CD4-positive, alpha-beta memory T cell (primary cell): ENCODE results near the gene PCLO. TPM values are rescaled to one million over a fixed set of nuclear protein-coding genes. Genes with fewer than 3 reads are reported as not detected.

Experiments
- CTCF ChIA-PET: fragments of 350-600 bp; sonication (Branson Sonifier 250); formaldehyde crosslinking; loops from one replicate; lab custom pipeline; 2021; ENCODE audit warnings: inconsistent platforms; ENCODE audit not compliant: partially characterized antibody; lab: Charles Lee
- POLR2A ChIA-PET: fragments of 350-600 bp; sonication (Branson Sonifier 250); formaldehyde crosslinking; loops from one replicate; lab custom pipeline; 2021; ENCODE audit not compliant: partially characterized antibody; lab: Charles Lee
- DNase-seq, 5 donors: peaks; one replicate each; pipeline versions ENCODE4 v3.0.0 to v3.0.0-alpha.2; 2020 to 2022; ENCODE audit warnings: mixed read lengths in 1 of 5
- H3K27ac ChIP-seq: one replicate; pipeline ENCODE4 v1.7.0; 2013; ENCODE audit warnings: low read depth, low read length
- H3K27me3 ChIP-seq: 2 replicates; pipeline ENCODE4 v1.7.0; 2013; ENCODE audit warnings: mild to moderate bottlenecking, low read length, moderate library complexity; ENCODE audit not compliant: insufficient read depth
- H3K36me3 ChIP-seq: 2 replicates; pipeline ENCODE4 v1.7.0; 2013; ENCODE audit warnings: mild to moderate bottlenecking, low read length, moderate library complexity; ENCODE audit not compliant: insufficient read depth
- H3K4me1 ChIP-seq: 2 replicates; pipeline ENCODE4 v1.7.0; 2013; ENCODE audit warnings: mild to moderate bottlenecking, low read length, moderate library complexity; ENCODE audit not compliant: insufficient read depth
- H3K4me3 ChIP-seq, 2 donors: one replicate each; pipeline ENCODE4 v1.7.0; 2013; ENCODE audit warnings: low read length in 2 of 2, mild to moderate bottlenecking in 1 of 2
- H3K9me3 ChIP-seq, 2 donors: one replicate each; pipeline ENCODE4 v1.7.0; 2013; ENCODE audit warnings: low read length in 2 of 2, control low read depth in 1 of 2; ENCODE audit not compliant: control insufficient read depth in 1 of 2
- H3K27ac Mint-ChIP-seq, 7 donors: one replicate each; pipeline ENCODE4 v1.8.0; 2020 to 2021; ENCODE audit warnings: mixed read lengths in 7 of 7, mild to moderate bottlenecking in 6 of 7, inconsistent platforms in 3 of 7, moderate library complexity in 3 of 7
- H3K27me3 Mint-ChIP-seq, 2 donors: one replicate each; pipeline ENCODE4 v1.8.0; 2020 to 2021; ENCODE audit warnings: mixed read lengths in 2 of 2
- H3K36me3 Mint-ChIP-seq, 2 donors: one replicate each; pipeline ENCODE4 v1.8.0; 2020 to 2021; ENCODE audit warnings: mixed read lengths in 2 of 2, inconsistent platforms in 1 of 2, mild to moderate bottlenecking in 1 of 2
- H3K4me1 Mint-ChIP-seq, 4 donors: one replicate each; pipeline ENCODE4 v1.8.0; 2020 to 2021; ENCODE audit warnings: mixed read lengths in 4 of 4, mild to moderate bottlenecking in 1 of 4
- H3K4me3 Mint-ChIP-seq, 8 donors: one replicate each; pipeline ENCODE4 v1.8.0; 2020 to 2021; ENCODE audit warnings: mixed read lengths in 8 of 8, mild to moderate bottlenecking in 7 of 8, moderate library complexity in 6 of 8, inconsistent platforms in 3 of 8
- H3K9me3 Mint-ChIP-seq, 8 donors: one replicate each; pipeline ENCODE4 v1.8.0; 2020 to 2021; ENCODE audit warnings: mixed read lengths in 8 of 8, mild to moderate bottlenecking in 5 of 8, inconsistent platforms in 3 of 8, moderate library complexity in 1 of 8
- intact Hi-C: fragments of 100-400 bp; cut with micrococcal nuclease; formaldehyde crosslinking; loops from one replicate; pipeline ENCODE4 v1.15.1; 2023
- polyA plus RNA-seq, 2 donors: library from polyadenylated mRNA; unstranded; fragments of 300-500 nt; fragmentation: Illumina TruSeq; gene quantifications; one replicate each; pipeline ENCODE4 v1.2.3, GENCODE V29; 2021
- total RNA-seq, 2 experiments: library from RNA; stranded (reverse); gene quantifications; one replicate each; pipeline ENCODE4 v1.2.3, GENCODE V29; 2021

The PCLO gene
- total and polyA plus RNA-seq, 4 experiments from 2014 or later = 0.03 TPM; not detected in 3

GRCh38 chr7:82808633-82809032 is 354.1 kb downstream of the PCLO start:
- H3K4me1 Mint-ChIP-seq = no peaks in the 10 kb centered on the region
- intact Hi-C loops = no loop called here
- H3K4me1 ChIP-seq = no peaks in the 10 kb centered on the region
- H3K27me3 ChIP-seq = no peaks in the 10 kb centered on the region
- H3K36me3 Mint-ChIP-seq = no peaks in the 10 kb centered on the region
- no peak for DNase-seq
- ChIA-PET POLR2A (no interaction called here), CTCF (no interaction called here)
- H3K27me3 Mint-ChIP-seq = no peaks in the 10 kb centered on the region
- H3K4me3 ChIP-seq = no peak overlapping the region
- peaks cover 0 to 6% (median 2%) of the 10 kb centered on the region in 8 donors for H3K9me3 Mint-ChIP-seq
- no peaks in the 10 kb centered on the region for H3K36me3 ChIP-seq
- no peak overlapping the region for H3K4me3 Mint-ChIP-seq
- H3K9me3 ChIP-seq = no peaks in the 10 kb centered on the region
- no peak overlapping the region for H3K27ac ChIP-seq
- no peak overlapping the region for H3K27ac Mint-ChIP-seq

GRCh38 chr7:82805527-82805960 is 357.1 kb downstream of the PCLO start:
- no peaks in the 10 kb centered on the region for H3K4me1 ChIP-seq
- ChIA-PET CTCF (no interaction called here), POLR2A (no interaction called here)
- H3K27me3 Mint-ChIP-seq = no peaks in the 10 kb centered on the region
- H3K27ac ChIP-seq = no peak overlapping the region
- H3K4me1 Mint-ChIP-seq = no peaks in the 10 kb centered on the region
- H3K36me3 ChIP-seq = no peaks in the 10 kb centered on the region
- H3K27me3 ChIP-seq = no peaks in the 10 kb centered on the region
- intact Hi-C loops = no loop called here
- H3K4me3 Mint-ChIP-seq = no peak overlapping the region
- no peak overlapping the region for H3K4me3 ChIP-seq
- no peaks in the 10 kb centered on the region for H3K9me3 ChIP-seq
- DNase-seq = no peak
- peaks cover 0 to 5% (median 3%) of the 10 kb centered on the region in 8 donors for H3K9me3 Mint-ChIP-seq
- H3K36me3 Mint-ChIP-seq = no peaks in the 10 kb centered on the region
- no peak overlapping the region for H3K27ac Mint-ChIP-seq

- H3K36me3 ChIP-seq = no peaks in the 10 kb centered on the region
- Mint-ChIP-seq H3K4me3 (no peak overlapping the region), H3K36me3 (no peaks in the 10 kb centered on the region), H3K4me1 (no peaks in the 10 kb centered on the region), H3K27ac (no peak overlapping the region), H3K27me3 (no peaks in the 10 kb centered on the region), H3K9me3 (peaks cover 0 to 11% (median 5%) of the 10 kb centered on the region in 8 donors)
- H3K9me3 ChIP-seq = peaks cover 0 to 4% of the 10 kb centered on the region in 2 donors
- H3K4me1 ChIP-seq = no peaks in the 10 kb centered on the region
- intact Hi-C loops = no loop called here
- H3K27me3 ChIP-seq = no peaks in the 10 kb centered on the region
- no peak for DNase-seq
- no peak overlapping the region for H3K4me3 ChIP-seq
- CTCF ChIA-PET = no interaction called here
- POLR2A ChIA-PET = no interaction called here
- H3K27ac ChIP-seq = no peak overlapping the region
Measured at GRCh38 chr7:82803411-82803810, 359.3 kb downstream of the PCLO start.

GRCh38 chr7:82789883-82790609 is 372.6 kb downstream of the PCLO start:
- intact Hi-C loops = no loop called here

GRCh38 chr7:82778021-82778420 is 384.7 kb downstream of the PCLO start:
- POLR2A ChIA-PET = no interaction called here
- Histone ChIP-seq H3K9me3 (no peaks in the 10 kb centered on the region), H3K4me1 (no peaks in the 10 kb centered on the region), H3K36me3 (no peaks in the 10 kb centered on the region), H3K4me3 (no peak overlapping the region), H3K27ac (no peak overlapping the region), H3K27me3 (no peaks in the 10 kb centered on the region)
- Mint-ChIP-seq H3K9me3 (peaks cover 0 to 12% (median 4%) of the 10 kb centered on the region in 8 donors), H3K27me3 (no peaks in the 10 kb centered on the region), H3K27ac (no peak overlapping the region), H3K4me1 (no peaks in the 10 kb centered on the region), H3K36me3 (no peaks in the 10 kb centered on the region), H3K4me3 (no peak overlapping the region)
- DNase-seq = no peak
- intact Hi-C loops = no loop called here
- CTCF ChIA-PET = no interaction called here

More at GRCh38 chr7:82789883-82790609, 372.6 kb downstream of the PCLO start:
- Mint-ChIP-seq H3K4me1 (no peaks in the 10 kb centered on the region), H3K27ac (no peak overlapping the region), H3K4me3 (no peak overlapping the region), H3K36me3 (no peaks in the 10 kb centered on the region), H3K9me3 (peaks cover 0 to 19% (median 7%) of the 10 kb centered on the region in 8 donors), H3K27me3 (no peaks in the 10 kb centered on the region)
- no peaks in the 10 kb centered on the region for H3K9me3 ChIP-seq
- H3K27ac ChIP-seq = no peak overlapping the region
- ChIA-PET CTCF (no interaction called here), POLR2A (no interaction called here)
- H3K4me1 ChIP-seq = no peaks in the 10 kb centered on the region
- no peaks in the 10 kb centered on the region for H3K27me3 ChIP-seq
- no peak overlapping the region for H3K4me3 ChIP-seq
- H3K36me3 ChIP-seq = no peaks in the 10 kb centered on the region
- no peak for DNase-seq

GRCh38 chr7:82762880-82763279 is 399.8 kb downstream of the PCLO start:
- H3K27ac ChIP-seq = no peak overlapping the region
- H3K36me3 Mint-ChIP-seq = no peaks in the 10 kb centered on the region
- no peak overlapping the region for H3K4me3 Mint-ChIP-seq
- H3K27me3 ChIP-seq = no peaks in the 10 kb centered on the region
- H3K36me3 ChIP-seq = no peaks in the 10 kb centered on the region
- peaks cover 0 to 16% (median 3%) of the 10 kb centered on the region in 8 donors for H3K9me3 Mint-ChIP-seq
- H3K4me3 ChIP-seq = no peak overlapping the region
- H3K9me3 ChIP-seq = no peaks in the 10 kb centered on the region
- H3K4me1 Mint-ChIP-seq = no peaks in the 10 kb centered on the region
- no peaks in the 10 kb centered on the region for H3K4me1 ChIP-seq
- no peak overlapping the region for H3K27ac Mint-ChIP-seq
- ChIA-PET CTCF (no interaction called here), POLR2A (no interaction called here)
- intact Hi-C loops = no loop called here
- no peaks in the 10 kb centered on the region for H3K27me3 Mint-ChIP-seq
- no peak for DNase-seq

- CTCF ChIA-PET = no interaction called here
- Histone ChIP-seq H3K27ac (no peak overlapping the region), H3K36me3 (no peaks in the 10 kb centered on the region), H3K9me3 (no peaks in the 10 kb centered on the region), H3K27me3 (no peaks in the 10 kb centered on the region), H3K4me3 (no peak overlapping the region), H3K4me1 (no peaks in the 10 kb centered on the region)
- Mint-ChIP-seq H3K27me3 (no peaks in the 10 kb centered on the region), H3K4me1 (no peaks in the 10 kb centered on the region), H3K27ac (no peak overlapping the region), H3K36me3 (no peaks in the 10 kb centered on the region), H3K4me3 (no peak overlapping the region), H3K9me3 (peaks cover 0 to 16% (median 2%) of the 10 kb centered on the region in 8 donors)
- intact Hi-C loops = no loop called here
- POLR2A ChIA-PET = no interaction called here
- no peak for DNase-seq
Measured at GRCh38 chr7:82760831-82761230, 401.9 kb downstream of the PCLO start.
